ENCODE measurements around the gene PTPRN2.

Gene PTPRN2

DNA sequence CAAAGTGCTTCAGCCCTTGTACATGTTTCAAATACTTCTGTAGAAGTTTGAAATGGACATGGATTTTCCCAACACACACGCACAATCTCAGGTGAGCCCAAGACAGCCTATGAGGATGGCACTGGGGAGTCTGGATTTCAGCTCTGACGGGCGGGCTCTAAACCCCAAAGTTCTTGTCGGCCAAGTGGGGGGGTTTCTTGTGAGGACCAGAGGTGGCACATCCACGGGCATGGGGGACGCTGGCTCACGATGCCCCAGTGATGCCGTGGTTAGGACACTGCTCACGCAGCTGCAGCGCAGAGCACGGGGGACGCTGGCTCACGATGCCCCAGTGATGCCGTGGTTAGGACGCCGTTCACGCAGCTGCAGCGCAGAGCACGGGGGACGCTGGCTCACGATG is 970.7 kb downstream of the PTPRN2 start:
- DNase-seq, result no peak

DNA sequence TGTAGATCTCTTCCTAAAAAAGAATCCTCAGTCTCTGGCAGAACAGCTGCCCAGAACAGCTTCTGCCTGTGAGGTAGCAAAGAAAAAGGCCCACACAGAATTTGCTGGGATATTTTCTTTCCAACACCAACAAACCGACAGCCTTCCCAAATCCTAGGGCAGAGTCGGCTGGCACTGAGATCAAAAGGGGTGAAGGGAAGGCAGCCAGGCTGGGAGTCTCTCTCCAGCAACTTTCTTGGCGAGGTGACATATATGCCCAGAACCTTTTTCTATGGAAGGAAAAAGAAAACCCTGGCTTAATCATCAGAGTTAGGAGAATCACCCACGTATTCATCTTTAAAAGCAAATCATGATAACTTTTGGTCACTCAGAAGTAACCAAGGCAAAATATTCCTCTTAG is 971.2 kb downstream of the PTPRN2 start:
- no peak for DNase-seq

DNA sequence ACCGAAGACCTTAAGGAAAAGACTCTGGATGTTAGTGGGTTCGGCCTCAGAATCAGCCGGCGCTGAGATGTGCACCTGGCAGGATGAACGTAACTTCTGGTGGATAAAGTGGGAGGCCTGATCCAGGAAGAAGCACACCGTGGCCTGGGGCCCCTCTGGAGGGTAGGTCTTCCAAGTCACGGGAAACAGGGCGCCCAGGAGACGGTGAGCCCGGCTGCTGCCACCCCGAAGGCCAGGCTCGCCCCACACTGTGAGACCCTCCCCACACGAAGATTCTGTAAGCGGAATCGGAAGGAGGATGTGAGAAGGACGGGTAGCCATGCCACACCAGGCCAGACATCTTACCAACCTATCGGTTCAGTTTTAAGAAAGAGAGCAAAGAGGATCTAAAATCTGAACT is 971.8 kb downstream of the PTPRN2 start:
- no peak for DNase-seq

DNA sequence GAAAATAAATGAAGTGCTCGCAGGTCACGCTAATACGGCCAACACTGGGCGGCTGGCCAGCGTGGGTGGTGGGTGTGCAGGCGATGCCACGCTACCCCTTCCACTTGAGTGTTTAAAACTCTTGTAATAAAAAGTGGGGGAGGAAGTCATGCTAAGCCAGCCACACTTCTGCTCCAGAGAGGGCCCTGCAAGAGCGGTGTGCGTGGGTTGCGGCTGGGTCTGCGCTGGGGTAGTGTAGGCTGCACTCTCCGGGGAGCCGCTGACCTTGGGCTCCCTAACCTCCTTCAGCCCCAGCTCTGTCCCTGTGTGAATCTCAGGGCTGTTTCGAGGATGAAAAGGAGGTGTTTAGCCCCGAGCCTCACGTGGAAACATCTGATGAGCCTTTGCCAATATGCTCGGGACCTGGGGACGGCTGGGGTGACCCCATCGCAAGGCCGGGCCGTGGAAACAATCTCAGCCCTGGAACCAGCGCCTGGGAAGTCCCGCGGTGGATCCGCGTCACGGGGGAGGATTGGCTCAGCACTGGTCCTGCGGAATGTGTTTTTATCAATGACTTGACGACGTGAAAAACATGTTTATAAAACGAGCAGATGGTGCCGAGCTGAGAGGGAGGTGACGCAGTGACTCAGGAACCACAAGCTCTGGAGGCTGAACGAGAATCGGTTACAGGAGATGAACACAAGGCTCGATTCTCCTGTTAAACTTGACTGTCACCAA is 972.4 kb downstream of the PTPRN2 start:
- no peak for DNase-seq

DNA sequence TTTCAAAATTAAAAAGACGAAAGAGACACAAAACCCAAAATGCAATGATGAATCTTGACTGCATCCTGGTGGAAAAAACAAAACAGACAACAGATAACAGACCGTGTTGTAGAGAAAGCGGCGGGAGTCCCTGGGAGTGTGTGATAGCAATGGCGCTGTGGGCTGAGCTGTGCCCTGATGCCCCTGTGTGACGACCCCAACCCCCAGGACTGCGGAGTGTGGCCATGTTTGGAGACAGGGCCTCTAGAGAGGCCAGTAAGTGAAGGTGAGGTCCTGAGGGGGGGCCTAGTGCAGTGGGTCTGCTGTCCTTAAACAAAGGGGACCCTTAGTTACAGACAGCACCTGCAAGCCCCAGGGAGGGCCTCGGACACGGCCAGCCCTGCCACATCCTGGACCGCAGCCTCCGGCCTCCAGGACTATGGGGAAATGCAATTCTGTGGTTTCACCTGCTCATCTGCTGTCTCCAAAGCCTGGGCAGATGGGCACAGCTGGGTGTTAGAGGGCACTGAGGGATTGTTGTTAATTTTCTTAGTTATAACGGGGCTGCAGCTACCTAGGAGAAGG is 973.1 kb downstream of the PTPRN2 start:
- no peak for DNase-seq

DNA sequence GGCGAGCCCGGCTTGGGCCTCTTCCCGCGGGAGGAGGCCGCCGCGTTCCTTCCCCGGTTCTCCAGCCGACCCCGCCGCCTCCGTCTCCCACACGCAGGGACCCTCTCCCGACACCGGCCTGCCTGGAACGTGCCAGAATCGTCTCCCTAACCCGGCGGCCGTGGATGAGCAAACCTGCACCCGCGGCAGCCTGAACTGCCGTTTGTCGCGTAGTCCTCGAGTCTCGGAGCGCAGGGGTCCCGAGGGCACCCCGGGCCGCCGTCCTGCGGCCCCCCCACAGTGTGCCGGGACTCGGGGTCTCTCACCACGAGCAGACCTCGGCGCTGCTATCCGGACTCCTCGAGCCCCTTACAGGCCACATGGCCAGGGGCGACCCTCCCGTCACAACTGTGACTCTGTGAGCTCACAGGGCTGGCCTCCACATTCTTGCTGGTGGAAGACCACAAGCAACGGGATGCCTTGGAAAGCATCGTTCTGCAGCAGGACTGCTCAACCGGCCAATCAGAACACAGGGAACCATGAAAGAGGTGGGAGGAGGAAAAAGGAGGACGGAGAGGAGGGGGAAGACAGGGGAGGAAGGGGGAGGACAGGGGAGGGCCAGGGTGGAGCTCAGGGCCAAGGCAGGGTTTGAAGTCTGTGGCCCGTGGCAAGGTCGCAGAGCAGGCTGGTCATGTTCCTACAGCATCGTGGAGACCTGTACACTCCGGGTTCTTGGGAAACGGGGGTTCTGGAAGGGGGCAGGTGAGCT is 973.9 kb downstream of the PTPRN2 start:
- no peak for DNase-seq

DNA sequence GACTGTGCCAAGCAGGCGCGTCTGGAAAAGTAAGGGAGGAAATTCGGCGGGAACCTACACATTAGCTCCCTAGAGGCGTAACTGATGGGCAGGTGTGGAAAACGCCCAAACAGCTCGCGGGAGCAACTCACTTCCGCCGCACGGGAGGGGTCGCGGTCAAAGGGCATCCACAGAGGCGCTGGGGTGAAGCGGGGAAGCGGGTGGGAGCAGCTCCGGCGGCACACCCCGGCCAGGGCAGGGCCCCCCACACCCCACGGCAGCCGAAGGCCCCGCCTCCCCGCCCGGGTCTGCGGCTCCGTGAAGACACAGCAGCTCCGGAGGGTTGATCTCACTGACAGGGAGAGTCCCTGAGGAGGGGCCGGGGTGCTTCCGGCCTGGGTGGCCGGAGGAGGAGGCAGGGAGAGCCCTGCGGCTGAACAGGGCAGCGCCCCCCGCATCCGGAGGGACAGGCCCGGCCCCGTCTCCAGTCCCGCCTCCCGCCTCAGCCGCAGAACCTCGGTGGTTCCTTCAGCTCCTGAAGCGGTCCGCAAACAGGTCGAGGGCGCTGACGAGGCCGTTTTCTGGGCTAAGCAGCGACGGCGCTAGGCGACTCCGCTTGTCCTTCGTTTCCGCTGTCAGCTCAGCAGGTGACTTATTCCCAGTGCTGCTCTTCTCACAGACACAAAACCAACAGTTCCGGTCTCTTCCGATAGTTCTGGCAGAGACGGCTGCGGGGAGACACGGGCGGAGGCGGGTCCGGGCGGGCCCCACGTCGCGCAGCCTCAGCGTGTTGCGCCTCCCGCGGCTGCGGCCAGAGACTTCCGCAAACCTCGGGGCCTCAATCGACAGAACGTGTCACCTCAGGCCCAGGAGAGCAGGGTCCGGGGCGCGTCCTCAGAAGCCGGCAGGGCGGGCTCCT is 974.7 kb downstream of the PTPRN2 start:
- DNase-seq, result no peak

DNA sequence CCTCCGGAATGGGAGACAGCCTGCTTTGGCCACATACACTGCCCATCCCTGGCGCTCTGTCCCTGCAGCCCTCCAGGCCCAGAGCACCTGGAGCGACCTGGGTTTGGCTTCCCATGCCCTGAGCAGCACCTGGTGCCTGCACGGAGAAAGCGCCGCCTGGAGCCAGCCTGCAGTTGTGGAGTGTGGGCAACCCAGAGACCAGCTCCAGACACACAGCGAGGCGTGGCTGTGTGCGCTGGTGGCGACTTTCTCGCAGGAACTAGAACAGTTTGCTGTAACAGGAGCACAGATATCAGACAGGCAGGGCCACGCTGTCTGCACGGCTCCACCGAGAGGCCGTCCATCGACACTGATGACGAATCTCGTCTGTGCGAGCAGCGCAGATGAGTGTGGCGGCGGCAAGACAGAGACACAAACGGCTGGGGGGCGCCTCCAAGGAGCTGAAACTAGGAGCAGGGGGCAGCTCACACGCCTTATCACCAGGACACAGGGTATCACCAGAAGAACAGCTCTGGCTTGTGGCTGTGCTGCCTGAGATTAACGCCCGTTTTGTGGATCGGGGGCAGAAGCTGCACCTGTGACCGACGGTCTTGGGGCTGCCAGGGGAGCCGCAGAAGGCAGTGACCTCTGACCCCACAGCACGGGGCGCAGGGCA is 975.5 kb downstream of the PTPRN2 start:
- no peak for DNase-seq

DNA sequence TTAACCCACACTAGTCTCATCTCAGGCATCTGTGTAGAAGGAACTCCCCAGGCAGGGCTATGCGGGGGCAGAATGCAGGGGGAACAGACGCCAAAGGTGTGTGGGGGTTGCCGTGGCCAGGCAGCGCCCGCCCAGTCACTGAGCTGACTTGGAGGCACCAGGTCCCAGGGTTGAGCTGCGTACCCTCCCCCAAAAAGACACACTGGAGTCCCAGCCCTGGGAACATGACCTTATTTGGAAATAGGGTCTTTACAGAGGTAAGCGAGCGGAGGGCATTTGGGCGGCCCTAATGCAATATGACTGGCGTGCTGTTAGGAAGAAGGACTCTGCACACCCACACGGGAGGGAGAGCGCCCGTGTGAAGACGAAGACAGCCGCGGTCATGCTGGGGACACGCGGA is 976.3 kb downstream of the PTPRN2 start:
- no peak for DNase-seq

DNA sequence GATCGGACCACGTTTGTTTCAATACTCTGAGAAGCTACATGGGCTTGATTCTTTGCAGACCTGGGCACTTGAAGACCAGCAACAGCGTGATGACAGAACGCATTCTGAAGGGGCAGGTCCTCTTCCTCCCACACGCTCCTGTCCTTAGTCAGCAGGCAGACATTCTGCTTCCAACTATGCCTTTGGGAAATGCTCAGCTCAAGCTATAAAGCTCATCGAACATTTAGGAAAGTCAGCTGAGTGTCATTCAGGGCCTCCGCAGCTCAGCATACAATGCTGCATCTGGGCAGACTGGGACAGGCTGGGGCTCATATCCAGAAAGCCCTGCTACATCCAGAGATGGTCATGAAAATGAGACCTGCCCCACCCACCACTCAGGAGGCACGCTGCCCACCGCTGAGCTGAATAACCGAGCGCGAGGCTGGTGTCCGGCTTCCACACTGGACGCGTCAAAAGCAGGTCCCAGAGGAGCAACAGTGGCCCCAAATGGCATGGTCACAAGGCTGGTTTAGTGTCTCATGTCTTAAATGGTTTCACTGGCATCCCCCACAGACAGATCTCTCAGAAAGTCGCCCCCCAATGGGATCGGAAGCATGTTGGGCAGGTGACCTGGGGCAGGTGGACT is 976.8 kb downstream of the PTPRN2 start:
- DNase-seq, result no peak

DNA sequence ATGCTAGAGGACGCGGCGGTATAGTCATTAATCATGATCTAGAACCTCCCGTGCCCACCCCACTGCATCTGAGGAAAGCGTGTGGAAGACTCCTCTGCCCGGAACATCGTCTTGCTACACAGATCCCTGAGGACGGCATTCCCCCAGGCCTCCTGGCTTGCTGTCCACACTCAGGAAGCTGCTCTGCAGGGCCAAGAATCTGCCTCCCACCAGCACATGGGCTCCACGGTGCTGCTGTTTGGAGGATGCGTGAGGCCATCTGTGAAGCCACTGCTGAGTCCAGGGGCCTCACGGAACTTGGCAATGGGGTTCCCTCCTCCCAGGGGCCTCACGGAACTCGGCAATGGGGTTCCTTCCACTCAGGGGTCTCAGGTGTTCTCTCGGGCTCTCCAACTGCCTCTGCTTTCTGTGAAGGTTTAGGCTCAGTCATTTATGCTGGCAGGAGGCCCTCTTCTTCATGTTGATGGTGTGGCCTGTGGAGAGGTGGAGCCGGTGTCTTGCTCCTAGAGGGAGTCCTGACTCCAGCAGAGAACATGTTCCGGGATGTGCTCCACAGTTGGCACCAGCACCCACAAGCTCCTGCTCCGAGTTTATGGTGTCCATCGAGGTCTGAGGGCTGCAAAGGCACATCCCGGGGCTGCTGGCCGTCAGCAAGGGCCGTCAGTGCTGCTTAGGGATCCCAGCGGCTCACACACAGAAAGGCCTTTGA is 977.5 kb downstream of the PTPRN2 start:
- no peak for DNase-seq

DNA sequence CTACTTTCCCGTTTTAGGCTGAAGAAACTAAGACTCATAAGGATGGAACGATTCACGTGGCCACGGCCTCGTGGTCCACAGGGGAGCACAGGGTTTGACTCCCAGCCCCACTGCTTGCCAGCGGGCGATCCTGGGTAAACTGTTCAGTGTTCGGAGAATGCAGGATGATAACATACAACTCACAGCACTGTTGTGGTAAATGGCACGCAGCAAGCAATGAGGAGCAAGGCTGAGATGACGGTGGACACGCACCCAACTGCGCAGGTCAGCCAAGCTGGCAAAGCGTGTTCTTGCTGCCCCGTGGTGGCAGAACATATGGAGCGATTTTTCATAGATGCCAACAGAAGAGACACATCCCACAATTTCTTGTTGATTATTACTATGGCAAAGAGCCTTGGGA is 978.1 kb downstream of the PTPRN2 start:
- DNase-seq, result no peak

DNA sequence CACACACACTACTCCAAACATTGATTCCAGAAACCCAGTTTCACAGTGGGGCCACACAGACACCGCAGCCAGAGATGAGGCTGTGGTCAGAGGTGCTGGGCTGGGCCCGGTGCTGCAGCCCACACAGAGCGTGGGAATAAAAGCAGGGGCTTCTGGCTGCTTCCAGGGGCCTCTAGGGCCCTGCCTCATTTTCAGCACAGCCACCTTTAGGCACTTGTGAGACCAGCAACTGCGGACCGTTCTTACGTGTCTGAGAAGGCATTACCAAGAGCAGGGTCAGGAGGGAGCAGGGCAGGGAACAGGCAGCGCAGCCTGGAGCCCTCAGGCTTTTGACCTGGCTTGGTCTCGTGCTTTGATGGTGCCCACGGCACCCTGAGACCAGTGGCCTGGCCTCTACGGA is 980.4 kb downstream of the PTPRN2 start:
- no peak for DNase-seq

DNA sequence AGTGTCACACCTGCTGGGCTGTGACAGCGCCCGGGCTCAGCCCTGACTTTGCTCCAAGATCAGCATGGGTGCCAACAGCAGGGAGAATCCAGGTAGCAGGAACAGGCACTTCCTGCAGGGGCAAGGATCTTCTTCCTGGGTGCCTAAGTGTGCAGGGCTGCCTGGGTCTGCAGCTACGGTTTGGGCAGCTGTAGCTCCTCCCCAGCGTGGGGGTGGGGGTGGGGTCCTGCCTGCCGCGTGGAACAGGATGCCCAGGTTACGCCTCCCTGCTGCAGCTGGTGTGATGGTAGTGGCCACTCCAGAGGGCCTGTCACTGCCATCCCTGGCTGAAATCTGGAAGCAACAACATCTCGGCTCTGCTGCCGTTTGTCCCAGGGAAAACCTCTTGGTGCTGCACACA is 981.5 kb downstream of the PTPRN2 start:
- no peak for DNase-seq

DNA sequence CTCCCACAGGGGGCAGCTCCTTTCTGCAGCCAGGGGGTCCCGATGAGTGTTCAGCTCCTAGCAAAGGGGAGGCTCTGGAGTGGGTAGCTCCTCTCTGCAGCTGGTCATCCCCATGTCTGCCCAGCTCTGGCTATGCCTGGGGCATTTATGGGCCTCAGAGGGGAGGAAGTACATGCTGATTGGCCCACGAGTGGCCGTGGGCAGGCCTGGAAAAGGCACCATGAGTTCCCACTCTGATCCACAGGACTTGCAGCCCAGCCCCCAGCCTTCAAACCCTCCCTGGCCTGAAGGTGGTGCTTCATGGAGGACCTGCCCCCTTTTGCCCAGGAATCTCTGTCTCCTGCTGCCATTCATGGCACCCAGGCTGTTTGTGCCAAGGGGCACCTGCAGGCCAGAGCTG is 982.0 kb downstream of the PTPRN2 start:
- DNase-seq, result no peak

DNA sequence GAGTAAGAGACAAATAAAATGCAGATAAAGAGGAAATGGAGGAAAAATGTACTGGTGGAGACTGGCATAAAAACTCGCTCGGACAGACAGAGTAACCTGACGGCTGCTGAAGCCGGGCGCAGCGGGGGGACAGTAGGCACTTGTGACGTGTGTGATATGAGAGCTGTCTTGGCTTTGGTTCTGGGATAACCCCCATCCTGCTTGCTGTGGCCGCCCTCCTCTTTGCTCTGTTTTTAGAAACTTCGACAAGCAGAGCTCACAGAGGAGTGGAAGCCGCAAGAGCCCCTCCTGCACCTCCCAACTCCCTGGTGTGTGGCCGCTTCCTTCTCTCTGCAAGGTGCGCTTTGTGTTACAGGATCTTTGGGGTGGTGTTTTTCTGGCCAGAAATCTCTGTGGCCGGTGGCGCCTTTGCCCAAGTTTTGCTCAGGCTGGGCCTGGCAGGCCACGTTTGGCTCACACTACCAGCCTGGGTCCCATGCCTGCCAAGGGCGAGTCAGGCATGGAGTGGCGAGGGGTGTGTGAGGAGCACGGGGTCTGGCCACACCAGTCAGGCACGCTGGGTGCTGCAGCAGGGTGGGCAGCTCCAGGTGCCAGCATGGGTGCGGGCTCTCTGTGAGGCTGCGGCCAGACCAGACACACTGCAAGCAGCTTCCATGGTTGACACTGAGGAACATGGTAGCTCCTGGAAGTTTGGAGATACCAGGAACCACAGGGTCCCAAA is 982.8 kb downstream of the PTPRN2 start:
- no peak for DNase-seq

DNA sequence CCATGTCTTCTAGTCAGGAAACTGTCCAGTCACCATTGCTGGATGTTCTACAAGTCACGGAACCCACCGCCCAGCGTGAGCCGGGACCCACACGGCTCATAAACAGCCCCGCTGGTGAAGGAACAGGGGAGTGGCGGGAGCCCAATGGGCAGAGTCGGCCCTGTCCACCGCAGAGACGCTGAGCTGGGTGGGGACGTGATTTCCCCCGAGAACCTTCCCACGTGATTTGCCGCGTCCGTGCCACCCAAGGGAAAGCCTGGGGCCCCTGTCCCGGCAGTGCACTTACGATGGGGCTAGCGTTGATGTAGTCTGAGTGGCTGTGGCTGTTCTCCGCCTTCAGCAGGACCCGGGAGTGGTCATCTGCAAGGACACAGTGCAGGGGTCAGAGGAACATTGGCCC is 983.9 kb downstream of the PTPRN2 start:
- no peak for DNase-seq

DNA sequence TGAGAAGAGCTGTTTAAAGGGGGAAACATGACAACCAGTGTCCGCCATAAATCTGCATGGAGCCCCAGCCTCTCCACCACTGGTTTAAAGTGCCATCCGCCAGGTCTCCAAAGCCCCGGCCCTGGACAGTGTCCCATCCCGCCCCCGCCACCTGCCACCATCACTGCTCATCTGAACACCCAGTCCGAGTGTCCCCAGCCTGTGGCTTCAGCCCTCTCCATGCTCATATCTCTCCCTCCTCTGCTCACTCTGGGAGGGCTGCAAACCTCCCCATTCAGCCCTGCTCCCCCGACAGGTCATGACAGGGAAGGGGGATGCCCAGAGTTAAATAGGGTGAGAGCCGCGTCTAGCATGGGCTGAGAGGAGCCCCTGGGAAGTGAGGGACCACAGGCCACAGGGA is 984.6 kb downstream of the PTPRN2 start:
- DNase-seq, result no peak

DNA sequence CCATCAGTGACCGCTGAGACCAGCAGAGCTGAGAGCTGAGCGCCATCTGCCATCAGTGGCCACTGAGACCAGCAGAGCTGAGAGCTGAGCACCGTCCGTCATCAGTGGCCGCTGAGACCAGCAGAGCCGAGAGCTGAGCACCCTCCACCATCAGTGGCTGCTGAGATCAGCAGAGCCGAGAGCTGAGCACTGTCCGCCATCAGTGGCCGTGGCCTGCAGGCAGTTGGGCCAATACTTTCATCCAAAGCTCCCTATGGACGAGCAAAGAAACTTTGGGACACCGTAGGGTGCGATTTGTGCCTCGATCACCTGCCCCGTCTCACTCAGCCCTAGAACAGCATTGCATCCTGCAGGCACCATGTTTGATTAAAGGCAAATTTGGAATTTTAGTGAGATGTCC is 985.0 kb downstream of the PTPRN2 start:
- DNase-seq, result no peak

DNA sequence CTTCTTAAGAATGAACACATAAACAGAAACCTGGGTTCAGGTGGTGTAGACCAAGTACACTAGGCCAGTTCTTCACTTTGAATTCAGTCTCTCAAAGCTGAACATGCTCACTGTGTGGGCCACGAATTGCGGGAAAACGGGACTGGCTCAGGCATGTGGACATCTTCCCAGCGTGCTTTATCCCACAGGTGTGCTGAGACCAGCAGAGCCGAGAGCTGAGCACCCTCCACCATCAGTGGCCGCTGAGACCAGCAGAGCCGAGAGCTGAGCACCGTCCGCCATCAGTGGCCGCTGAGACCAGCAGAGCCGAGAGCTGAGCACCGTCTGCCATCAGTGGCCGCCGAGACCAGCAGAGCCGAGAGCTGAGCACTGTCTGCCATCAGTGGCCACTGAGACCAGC is 985.5 kb downstream of the PTPRN2 start:
- no peak for DNase-seq

DNA sequence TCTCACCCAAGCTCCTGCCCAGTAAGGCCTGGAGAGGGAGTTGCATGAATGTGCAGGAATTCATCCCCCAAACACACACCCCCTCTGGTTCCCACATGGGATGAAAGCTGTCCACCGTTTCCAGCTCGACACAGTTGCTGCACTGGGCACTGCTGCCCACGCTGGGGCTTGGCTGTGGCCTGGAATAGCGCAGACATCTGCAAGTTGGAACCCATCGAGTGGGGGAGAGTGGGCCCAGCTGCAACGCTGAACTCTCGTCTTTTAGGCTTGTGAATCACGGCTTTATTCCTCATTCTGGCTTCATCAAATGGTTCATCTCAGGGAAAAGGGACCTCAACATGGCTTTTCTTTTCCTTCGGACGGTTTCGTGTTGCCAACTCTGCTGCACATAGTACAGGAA is 986.1 kb downstream of the PTPRN2 start:
- no peak for DNase-seq
